GM23338 (cell line): ENCODE results near the gene DUS3L. TPM values are rescaled to one million over a fixed set of nuclear protein-coding genes. Genes with fewer than 3 reads are reported as not detected.

ENCODE experiments used
- CREB1 ChIP-seq: fragments of 250-450 bp; sonication (Bioruptor Pico); IDR thresholded peaks from 2 replicates; pipeline ENCODE4 v1.5.0; 2020; ENCODE audit warnings: low read depth, mild to moderate bottlenecking, moderate library complexity
- ETS1 ChIP-seq: IDR thresholded peaks from 2 replicates; pipeline ENCODE4 v1.6.1; 2016; ENCODE audit warnings: antibody characterized with exemption
- EZH2phosphoT487 ChIP-seq: fragments of 200-600 bp; sonication (generic); IDR thresholded peaks from one replicate; pipeline ENCODE4 v1.8.1; 2018; ENCODE audit warnings: antibody characterized with exemption; ENCODE audit not compliant: unreplicated experiment
- JUNB ChIP-seq: IDR thresholded peaks from one replicate; pipeline ENCODE4 v1.6.1; 2016; ENCODE audit warnings: antibody characterized with exemption; ENCODE audit not compliant: unreplicated experiment
- NANOG ChIP-seq: IDR thresholded peaks from 2 replicates; pipeline ENCODE4 v1.6.1; 2016; ENCODE audit warnings: antibody characterized with exemption, borderline replicate concordance
- POLR2AphosphoS5 ChIP-seq: IDR thresholded peaks from 2 replicates; pipeline ENCODE4 v1.6.1; 2016; ENCODE audit warnings: antibody characterized with exemption, low read depth
- REST ChIP-seq: IDR thresholded peaks from one replicate; pipeline ENCODE4 v1.6.1; 2018; ENCODE audit warnings: antibody characterized with exemption; ENCODE audit not compliant: unreplicated experiment
- STAT1 ChIP-seq: IDR thresholded peaks from one replicate; pipeline ENCODE4 v1.6.1; 2016; ENCODE audit warnings: antibody characterized with exemption; ENCODE audit not compliant: unreplicated experiment
- ZNF462 ChIP-seq: fragments of 250-450 bp; sonication (Bioruptor Pico); IDR thresholded peaks from 2 replicates; pipeline ENCODE4 v1.5.0; 2020; ENCODE audit warnings: mild to moderate bottlenecking, moderate library complexity
- polyA plus RNA-seq: library from polyadenylated mRNA; unstranded; fragments of >200 nt; fragmentation: Nextera tagmentation; extraction: Ambion mirVana; gene quantifications from 2 replicates; pipeline ENCODE4 v1.2.1, GENCODE V29; 2016
- total RNA-seq: library from RNA; depleted of rRNA; stranded (reverse); fragments of >200 nt; shearing (Covaris generic); gene quantifications from 2 replicates; pipeline ENCODE4 v1.2.3, GENCODE V29; 2014; rRNA removed

Gene DUS3L
- total and polyA plus RNA-seq, 2 experiments from 2014 or later = 26.2 to 53.0 TPM

GRCh38 chr19:5738423-5738822, 52.5 kb downstream of the DUS3L start (continued):
- no peak for TF ChIP-seq ZNF462 (CRISPR knock-in tag)
- TF ChIP-seq EZH2phosphoT487 = no peak
- TF ChIP-seq ETS1 = no peak
- no peak for TF ChIP-seq CREB1 (CRISPR knock-in tag)
- TF ChIP-seq STAT1 = no peak
- no peak for TF ChIP-seq POLR2AphosphoS5
- TF ChIP-seq REST = no peak
- no peak for TF ChIP-seq JUNB
- no peak for TF ChIP-seq NANOG

Other genes starting within 250 kb of the DUS3L start
- 0.97 and 3.9 TPM in 2 replicates for gene TINCR, start 223.2 kb downstream of the DUS3L start, total RNA-seq
- 0.42 and 0.94 TPM in 2 replicates for gene TINCR, start 223.2 kb downstream of the DUS3L start, polyA plus RNA-seq
- gene SAFB2, start 168.4 kb downstream of the DUS3L start, total RNA-seq = 29.6 and 37.7 TPM in 2 replicates
- 102 and 110 TPM in 2 replicates for gene SAFB2, start 168.4 kb downstream of the DUS3L start, polyA plus RNA-seq
- 82.2 and 109 TPM in 2 replicates for gene SAFB, start 168.1 kb downstream of the DUS3L start, total RNA-seq
- 76.5 and 85.2 TPM in 2 replicates for gene SAFB, start 168.1 kb downstream of the DUS3L start, polyA plus RNA-seq
- gene MICOS13, start 110.6 kb downstream of the DUS3L start, total RNA-seq = 9.1 and 15.5 TPM in 2 replicates
- gene MICOS13, start 110.6 kb downstream of the DUS3L start, polyA plus RNA-seq = 54.6 and 63.8 TPM in 2 replicates
- 12.9 and 14.6 TPM in 2 replicates for gene HSD11B1L, start 110.1 kb downstream of the DUS3L start, total RNA-seq
- gene HSD11B1L, start 110.1 kb downstream of the DUS3L start, polyA plus RNA-seq = 17.8 and 18.4 TPM in 2 replicates
- 575 and 895 TPM in 2 replicates for gene RPL36, start 100.9 kb downstream of the DUS3L start, total RNA-seq
- gene RPL36, start 100.9 kb downstream of the DUS3L start, polyA plus RNA-seq = 3,204 and 3,480 TPM in 2 replicates
- gene LONP1, start 71.0 kb downstream of the DUS3L start, total RNA-seq = 123 and 137 TPM in 2 replicates
- gene LONP1, start 71.0 kb downstream of the DUS3L start, polyA plus RNA-seq = 64.5 and 68.6 TPM in 2 replicates
- gene CATSPERD, start 70.5 kb downstream of the DUS3L start, total RNA-seq = 0.17 TPM in 1 of 2 replicates, not detected in the other
- gene CATSPERD, start 70.5 kb downstream of the DUS3L start, polyA plus RNA-seq = 0.56 TPM in 1 of 2 replicates, not detected in the other
- 1.0 and 1.6 TPM in 2 replicates for gene PRR22, start 6.4 kb downstream of the DUS3L start, total RNA-seq
- gene PRR22, start 6.4 kb downstream of the DUS3L start, polyA plus RNA-seq = 1.2 TPM in 2 replicates
- gene NRTN, start 13.9 kb upstream of the DUS3L start, total RNA-seq = 4.0 and 5.9 TPM in 2 replicates
- gene NRTN, start 13.9 kb upstream of the DUS3L start, polyA plus RNA-seq = 5.5 and 5.8 TPM in 2 replicates
- not detected in 2 replicates for gene FUT6, start 48.5 kb upstream of the DUS3L start, total RNA-seq
- gene FUT6, start 48.5 kb upstream of the DUS3L start, polyA plus RNA-seq = not detected in 2 replicates
- not detected in 2 replicates for gene FUT3, start 60.3 kb upstream of the DUS3L start, total RNA-seq
- 0.45 TPM in 1 of 2 replicates, not detected in the other for gene FUT3, start 60.3 kb upstream of the DUS3L start, polyA plus RNA-seq
- not detected in 2 replicates for gene FUT5, start 79.4 kb upstream of the DUS3L start, total RNA-seq
- gene FUT5, start 79.4 kb upstream of the DUS3L start, polyA plus RNA-seq = 0.10 TPM in 1 of 2 replicates, not detected in the other
- gene NDUFA11, start 112.6 kb upstream of the DUS3L start, total RNA-seq = 171 and 187 TPM in 2 replicates
- gene NDUFA11, start 112.6 kb upstream of the DUS3L start, polyA plus RNA-seq = 523 and 558 TPM in 2 replicates
- gene VMAC, start 113.7 kb upstream of the DUS3L start, total RNA-seq = 3.2 and 3.7 TPM in 2 replicates
- gene VMAC, start 113.7 kb upstream of the DUS3L start, polyA plus RNA-seq = 0.79 and 0.89 TPM in 2 replicates
- gene CAPS, start 123.1 kb upstream of the DUS3L start, total RNA-seq = 0.74 and 3.2 TPM in 2 replicates
- 1.5 and 2.5 TPM in 2 replicates for gene CAPS, start 123.1 kb upstream of the DUS3L start, polyA plus RNA-seq
- gene RANBP3, start 187.0 kb upstream of the DUS3L start, total RNA-seq = 98.3 and 105 TPM in 2 replicates
- 40.2 and 41.2 TPM in 2 replicates for gene RANBP3, start 187.0 kb upstream of the DUS3L start, polyA plus RNA-seq